T-helper 9 cell (primary cell): ENCODE data around the gene PRPS2.

Experiments
- DNase-seq: peaks from one replicate; pipeline ENCODE4 v3.0.0-alpha.2; 2020
- total RNA-seq, 2 donors: gene quantifications; one replicate each; lab custom pipeline; 2026; lab: John Stamatoyannopoulos, UW

PRPS2 gene
- total RNA-seq: 21.5 to 34.4 reads per million in 2 donors

- peak; percentile 61 for DNase-seq
Measured at GRCh38 chrX:12791257-12792228, at the start of gene PRPS2. TSS of gene PRPS2 (plus strand) at chrX:12791412. CDS start at chrX:12791498, 86 bp downstream.

- no peak for DNase-seq
Measured at GRCh38 chrX:12741416-12741815, 49.8 kb upstream of the PRPS2 start.

- DNase-seq: no peak
Measured at GRCh38 chrX:12747433-12747832, 43.8 kb upstream of the PRPS2 start.

- no peak for DNase-seq
Measured at GRCh38 chrX:12751887-12752286, 39.3 kb upstream of the PRPS2 start.

GRCh38 chrX:12753366-12753765 lies 37.8 kb upstream of the PRPS2 start:
- no peak for DNase-seq

- DNase-seq: no peak
Measured at GRCh38 chrX:12758291-12758690, 32.9 kb upstream of the PRPS2 start.

- no peak for DNase-seq
Measured at GRCh38 chrX:12767856-12768255, 23.4 kb upstream of the PRPS2 start.

GRCh38 chrX:12768491-12768890 lies 22.7 kb upstream of the PRPS2 start:
- no peak for DNase-seq

- DNase-seq: no peak
Measured at GRCh38 chrX:12770440-12770839, 20.8 kb upstream of the PRPS2 start.

- peak; percentile 53 for DNase-seq
Measured at GRCh38 chrX:12771445-12772069, 19.7 kb upstream of the PRPS2 start.

- DNase-seq: no peak
Measured at GRCh38 chrX:12777670-12778069, 13.5 kb upstream of the PRPS2 start.

- no peak for DNase-seq
Measured at GRCh38 chrX:12779534-12779933, 11.7 kb upstream of the PRPS2 start.

GRCh38 chrX:12788645-12789044 lies 2.6 kb upstream of the PRPS2 start:
- DNase-seq: no peak

- DNase-seq: no peak
Measured at GRCh38 chrX:12789976-12790375, 1.2 kb upstream of the PRPS2 start.

GRCh38 chrX:12790885-12791256 lies 341 bp upstream of the PRPS2 start:
- DNase-seq: no peak

GRCh38 chrX:12792711-12793110 lies 1.5 kb downstream of the PRPS2 start:
- DNase-seq: no peak

- no peak for DNase-seq
Measured at GRCh38 chrX:12794654-12795053, 3.4 kb downstream of the PRPS2 start.

- no peak for DNase-seq
Measured at GRCh38 chrX:12798601-12799000, 7.4 kb downstream of the PRPS2 start.

GRCh38 chrX:12799118-12799517 lies 7.9 kb downstream of the PRPS2 start:
- no peak for DNase-seq

GRCh38 chrX:12802741-12803140 lies 11.5 kb downstream of the PRPS2 start:
- no peak for DNase-seq

GRCh38 chrX:12804655-12805054 lies 13.4 kb downstream of the PRPS2 start:
- DNase-seq: no peak

- no peak for DNase-seq
Measured at GRCh38 chrX:12805333-12805732, 14.1 kb downstream of the PRPS2 start.

GRCh38 chrX:12811658-12812057 lies 20.4 kb downstream of the PRPS2 start:
- no peak for DNase-seq

GRCh38 chrX:12814420-12814819 lies 23.2 kb downstream of the PRPS2 start:
- no peak for DNase-seq
